Activated naive CD8-positive, alpha-beta T cell treated with anti-CD3 and anti-CD28 coated beads for 36 hours (primary cell): ENCODE measurements around the gene NPY4R2. TPM values are rescaled to one million over a fixed set of nuclear protein-coding genes. Genes with fewer than 3 reads are reported as not detected.
"Not testable (repeated sequence)": the region's sequence is repeated elsewhere in the genome, so short reads cannot be mapped to it uniquely, and the experiment has no call there.

Experiments used
- DNase-seq: peaks from one replicate; pipeline ENCODE4 v3.0.0; 2021
- H3K27ac Mint-ChIP-seq: one replicate; pipeline ENCODE4 v1.8.0; 2022; ENCODE audit warnings: mild to moderate bottlenecking, moderate library complexity, mixed read lengths
- H3K27me3 Mint-ChIP-seq: one replicate; pipeline ENCODE4 v1.8.0; 2022; ENCODE audit warnings: mild to moderate bottlenecking, mixed read lengths
- H3K36me3 Mint-ChIP-seq: one replicate; pipeline ENCODE4 v1.8.0; 2021; ENCODE audit warnings: mild to moderate bottlenecking, mixed read lengths
- H3K4me1 Mint-ChIP-seq: one replicate; pipeline ENCODE4 v1.8.0; 2021; ENCODE audit warnings: mixed read lengths
- H3K4me3 Mint-ChIP-seq: one replicate; pipeline ENCODE4 v1.8.0; 2022; ENCODE audit warnings: mild to moderate bottlenecking, moderate library complexity, mixed read lengths
- H3K9me3 Mint-ChIP-seq: one replicate; pipeline ENCODE4 v1.8.0; 2022; ENCODE audit warnings: mixed read lengths
- total RNA-seq, 2 experiments: library from RNA; stranded (reverse); gene quantifications; one replicate each; pipeline ENCODE4 v1.2.3, GENCODE V29; 2021

NPY4R2 gene
- total RNA-seq, 2 experiments from 2014 or later, result not detected

GRCh38 chr10:47920610-47921009, 2.1 kb downstream of the NPY4R2 start:
- not testable (repeated sequence) for DNase-seq, H3K36me3 Mint-ChIP-seq, H3K27me3 Mint-ChIP-seq, H3K27ac Mint-ChIP-seq, H3K4me3 Mint-ChIP-seq, H3K9me3 Mint-ChIP-seq, H3K4me1 Mint-ChIP-seq

GRCh38 chr10:47922503-47922902, 4.0 kb downstream of the NPY4R2 start:
- H3K4me1 Mint-ChIP-seq, H3K27me3 Mint-ChIP-seq, DNase-seq, H3K27ac Mint-ChIP-seq, H3K9me3 Mint-ChIP-seq, H3K4me3 Mint-ChIP-seq, H3K36me3 Mint-ChIP-seq: not testable (repeated sequence)

GRCh38 chr10:47924628-47925027, 6.2 kb downstream of the NPY4R2 start:
- not testable (repeated sequence) for DNase-seq, H3K27me3 Mint-ChIP-seq, H3K36me3 Mint-ChIP-seq, H3K27ac Mint-ChIP-seq, H3K4me1 Mint-ChIP-seq, H3K9me3 Mint-ChIP-seq, H3K4me3 Mint-ChIP-seq

- not testable (repeated sequence) for H3K27me3 Mint-ChIP-seq
These were observed 8.9 kb downstream of the NPY4R2 start for GRCh38 chr10:47927147-47927916.

GRCh38 chr10:47928225-47928624, 9.8 kb downstream of the NPY4R2 start:
- H3K27me3 Mint-ChIP-seq, H3K4me1 Mint-ChIP-seq, DNase-seq, H3K4me3 Mint-ChIP-seq, H3K9me3 Mint-ChIP-seq, H3K27ac Mint-ChIP-seq, H3K36me3 Mint-ChIP-seq: not testable (repeated sequence)

More at GRCh38 chr10:47927147-47927916, 8.9 kb downstream of the NPY4R2 start:
- H3K36me3 Mint-ChIP-seq, H3K4me1 Mint-ChIP-seq, H3K4me3 Mint-ChIP-seq, H3K9me3 Mint-ChIP-seq, H3K27ac Mint-ChIP-seq, DNase-seq: not testable (repeated sequence)

GRCh38 chr10:47932824-47933223, 14.4 kb downstream of the NPY4R2 start:
- not testable (repeated sequence) for H3K4me3 Mint-ChIP-seq, H3K27ac Mint-ChIP-seq, H3K27me3 Mint-ChIP-seq, DNase-seq, H3K9me3 Mint-ChIP-seq, H3K4me1 Mint-ChIP-seq, H3K36me3 Mint-ChIP-seq

- H3K9me3 Mint-ChIP-seq, H3K4me1 Mint-ChIP-seq, H3K27ac Mint-ChIP-seq, H3K36me3 Mint-ChIP-seq, H3K4me3 Mint-ChIP-seq, H3K27me3 Mint-ChIP-seq, DNase-seq: not testable (repeated sequence)
These were observed 15.0 kb downstream of the NPY4R2 start for GRCh38 chr10:47933462-47933861.

GRCh38 chr10:47936772-47937228, 18.3 kb downstream of the NPY4R2 start:
- H3K27me3 Mint-ChIP-seq, H3K36me3 Mint-ChIP-seq, H3K27ac Mint-ChIP-seq, H3K9me3 Mint-ChIP-seq, H3K4me3 Mint-ChIP-seq, H3K4me1 Mint-ChIP-seq, DNase-seq: not testable (repeated sequence)

- H3K27me3 Mint-ChIP-seq, H3K36me3 Mint-ChIP-seq, H3K4me1 Mint-ChIP-seq, DNase-seq, H3K27ac Mint-ChIP-seq, H3K4me3 Mint-ChIP-seq, H3K9me3 Mint-ChIP-seq: not testable (repeated sequence)
These were observed 19.2 kb downstream of the NPY4R2 start for GRCh38 chr10:47937634-47938033.

- H3K4me1 Mint-ChIP-seq, H3K4me3 Mint-ChIP-seq, H3K9me3 Mint-ChIP-seq, DNase-seq, H3K36me3 Mint-ChIP-seq, H3K27ac Mint-ChIP-seq, H3K27me3 Mint-ChIP-seq: not testable (repeated sequence)
These were observed 22.4 kb downstream of the NPY4R2 start for GRCh38 chr10:47940821-47941220.

- H3K4me3 Mint-ChIP-seq, H3K9me3 Mint-ChIP-seq, H3K27ac Mint-ChIP-seq, H3K4me1 Mint-ChIP-seq, H3K36me3 Mint-ChIP-seq, DNase-seq, H3K27me3 Mint-ChIP-seq: not testable (repeated sequence)
These were observed 22.9 kb downstream of the NPY4R2 start for GRCh38 chr10:47941379-47941778.

- H3K4me1 Mint-ChIP-seq, H3K27me3 Mint-ChIP-seq, H3K4me3 Mint-ChIP-seq, DNase-seq, H3K36me3 Mint-ChIP-seq, H3K9me3 Mint-ChIP-seq, H3K27ac Mint-ChIP-seq: not testable (repeated sequence)
These were observed 24.0 kb downstream of the NPY4R2 start for GRCh38 chr10:47942351-47943019.

- H3K4me3 Mint-ChIP-seq, H3K27ac Mint-ChIP-seq, DNase-seq, H3K9me3 Mint-ChIP-seq, H3K27me3 Mint-ChIP-seq, H3K36me3 Mint-ChIP-seq, H3K4me1 Mint-ChIP-seq: not testable (repeated sequence)
These were observed 24.9 kb downstream of the NPY4R2 start for GRCh38 chr10:47943328-47943727.

GRCh38 chr10:47947424-47947823, 29.0 kb downstream of the NPY4R2 start:
- not testable (repeated sequence) for H3K27ac Mint-ChIP-seq, H3K9me3 Mint-ChIP-seq, H3K27me3 Mint-ChIP-seq, H3K36me3 Mint-ChIP-seq, H3K4me1 Mint-ChIP-seq, DNase-seq, H3K4me3 Mint-ChIP-seq

- not testable (repeated sequence) for H3K4me1 Mint-ChIP-seq, H3K9me3 Mint-ChIP-seq, DNase-seq, H3K36me3 Mint-ChIP-seq, H3K27ac Mint-ChIP-seq, H3K4me3 Mint-ChIP-seq, H3K27me3 Mint-ChIP-seq
These were observed 38.7 kb downstream of the NPY4R2 start for GRCh38 chr10:47957158-47957557.

GRCh38 chr10:47959677-47960076, 41.2 kb downstream of the NPY4R2 start:
- not testable (repeated sequence) for H3K36me3 Mint-ChIP-seq, DNase-seq

More at GRCh38 chr10:47959677-47960076, 41.2 kb downstream of the NPY4R2 start:
- H3K27me3 Mint-ChIP-seq, H3K27ac Mint-ChIP-seq, H3K9me3 Mint-ChIP-seq, H3K4me1 Mint-ChIP-seq, H3K4me3 Mint-ChIP-seq: not testable (repeated sequence)
